Fibroblast of pulmonary artery (primary cell): ENCODE measurements around the gene IGF1R.

Experiments used
- DNase-seq: peaks from one replicate; pipeline ENCODE4 v3.0.0-alpha.2; 2010; ENCODE audit warnings: low read depth
- H3K4me3 ChIP-seq: replicated peaks from 2 replicates; pipeline ENCODE4 v1.5.1; 2011; ENCODE audit warnings: low read depth, mild to moderate bottlenecking, control low read depth, low read length, moderate library complexity
- TF ChIP-seq, protein P1 (sequence below): IDR thresholded peaks from 2 replicates; pipeline ENCODE4 v1.5.1; 2011; ENCODE audit warnings: mild to moderate bottlenecking, control low read depth, low read length, inconsistent platforms; ENCODE audit errors: missing control alignments

The IGF1R gene

DNA sequence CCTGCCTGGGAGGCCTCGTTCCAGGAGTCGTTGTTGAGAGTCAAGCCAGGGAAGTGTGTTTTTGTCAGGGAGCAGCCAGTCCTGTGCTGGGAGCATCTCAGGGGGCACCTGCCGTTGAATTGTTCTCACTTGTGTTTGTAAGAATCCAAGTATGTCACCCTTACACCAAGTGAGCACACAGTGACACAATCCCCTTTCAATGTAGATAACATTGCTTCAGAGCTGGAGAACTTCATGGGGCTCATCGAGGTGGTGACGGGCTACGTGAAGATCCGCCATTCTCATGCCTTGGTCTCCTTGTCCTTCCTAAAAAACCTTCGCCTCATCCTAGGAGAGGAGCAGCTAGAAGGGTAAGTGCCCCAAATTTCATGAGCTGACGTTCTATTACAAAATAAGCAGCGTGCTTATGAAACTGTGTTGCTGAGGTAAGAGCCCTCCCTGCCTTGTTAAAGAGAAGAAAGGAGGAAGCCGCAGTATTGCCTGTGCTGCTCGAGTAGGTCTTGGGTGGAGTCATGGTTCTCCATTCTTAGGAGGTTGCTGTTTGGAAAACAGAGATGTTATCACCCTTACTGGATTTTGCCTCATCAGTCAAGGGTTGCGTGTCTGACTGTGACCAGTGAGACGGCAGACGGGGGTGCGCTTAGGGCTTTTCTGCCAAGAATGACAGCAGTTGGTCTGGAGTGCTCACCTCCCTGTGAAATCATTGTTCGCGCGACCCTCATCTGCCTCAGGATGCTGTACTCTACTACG is 251.1 kb downstream of the IGF1R start:
- no peak overlapping the region for H3K4me3 ChIP-seq
- TF ChIP-seq, protein P1, sequence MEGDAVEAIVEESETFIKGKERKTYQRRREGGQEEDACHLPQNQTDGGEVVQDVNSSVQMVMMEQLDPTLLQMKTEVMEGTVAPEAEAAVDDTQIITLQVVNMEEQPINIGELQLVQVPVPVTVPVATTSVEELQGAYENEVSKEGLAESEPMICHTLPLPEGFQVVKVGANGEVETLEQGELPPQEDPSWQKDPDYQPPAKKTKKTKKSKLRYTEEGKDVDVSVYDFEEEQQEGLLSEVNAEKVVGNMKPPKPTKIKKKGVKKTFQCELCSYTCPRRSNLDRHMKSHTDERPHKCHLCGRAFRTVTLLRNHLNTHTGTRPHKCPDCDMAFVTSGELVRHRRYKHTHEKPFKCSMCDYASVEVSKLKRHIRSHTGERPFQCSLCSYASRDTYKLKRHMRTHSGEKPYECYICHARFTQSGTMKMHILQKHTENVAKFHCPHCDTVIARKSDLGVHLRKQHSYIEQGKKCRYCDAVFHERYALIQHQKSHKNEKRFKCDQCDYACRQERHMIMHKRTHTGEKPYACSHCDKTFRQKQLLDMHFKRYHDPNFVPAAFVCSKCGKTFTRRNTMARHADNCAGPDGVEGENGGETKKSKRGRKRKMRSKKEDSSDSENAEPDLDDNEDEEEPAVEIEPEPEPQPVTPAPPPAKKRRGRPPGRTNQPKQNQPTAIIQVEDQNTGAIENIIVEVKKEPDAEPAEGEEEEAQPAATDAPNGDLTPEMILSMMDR, result no peak
- DNase-seq, result peak; percentile 40

DNA sequence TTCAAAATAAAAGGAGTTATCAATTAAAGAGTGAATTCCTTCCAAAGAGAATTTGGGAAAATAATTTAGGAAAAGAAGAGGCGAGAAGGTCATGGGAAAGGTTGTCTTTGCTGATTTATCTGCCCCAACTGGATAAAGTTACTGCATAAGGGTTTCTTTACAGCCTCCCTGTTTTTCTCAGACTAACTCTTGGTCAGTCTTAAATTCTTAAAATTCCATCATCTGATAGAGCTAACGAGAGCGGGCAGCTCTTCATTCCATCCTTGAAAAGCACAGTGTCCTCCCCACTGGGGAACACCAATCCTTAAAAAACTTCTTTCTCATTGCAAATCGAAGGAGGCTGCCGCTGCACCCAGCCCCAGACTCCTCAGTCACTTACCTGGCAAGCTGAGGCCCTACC is 252.0 kb downstream of the IGF1R start:
- H3K4me3 ChIP-seq, result no peak overlapping the region
- DNase-seq, result peak; percentile 70
- TF ChIP-seq, protein P1, result no peak

DNA sequence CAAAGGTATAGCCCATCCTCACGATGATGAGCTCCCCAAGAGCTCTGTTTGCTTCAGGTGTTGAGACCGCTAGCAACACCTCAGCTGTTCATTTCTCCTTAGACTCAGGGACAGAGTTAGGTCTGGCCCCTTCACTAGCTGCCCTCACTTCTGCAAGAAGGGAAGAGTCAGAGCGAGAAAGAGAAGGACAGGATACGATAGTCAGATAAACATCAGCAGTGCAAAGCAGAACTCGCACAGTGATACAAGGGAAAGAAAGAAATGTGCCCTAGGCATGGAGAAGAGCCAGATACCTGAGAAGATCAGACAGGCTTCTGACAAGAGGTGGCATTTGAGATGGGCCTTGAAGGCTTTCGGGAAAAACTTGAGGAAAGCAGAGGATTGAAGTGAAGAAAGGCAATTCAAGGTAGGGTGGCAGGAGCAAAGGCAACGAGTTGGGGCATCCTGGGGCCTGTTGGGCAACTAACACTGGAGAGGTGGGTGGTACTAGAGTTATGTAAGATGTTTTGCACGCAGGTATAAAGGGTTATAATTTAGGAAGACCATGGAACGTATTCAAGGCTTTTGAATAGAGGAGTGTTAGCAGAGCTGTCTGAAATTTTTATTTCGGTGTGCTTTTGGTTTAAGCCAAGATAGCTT is 253.2 kb downstream of the IGF1R start:
- no peak overlapping the region for H3K4me3 ChIP-seq
- TF ChIP-seq, protein P1, result no peak

DNA sequence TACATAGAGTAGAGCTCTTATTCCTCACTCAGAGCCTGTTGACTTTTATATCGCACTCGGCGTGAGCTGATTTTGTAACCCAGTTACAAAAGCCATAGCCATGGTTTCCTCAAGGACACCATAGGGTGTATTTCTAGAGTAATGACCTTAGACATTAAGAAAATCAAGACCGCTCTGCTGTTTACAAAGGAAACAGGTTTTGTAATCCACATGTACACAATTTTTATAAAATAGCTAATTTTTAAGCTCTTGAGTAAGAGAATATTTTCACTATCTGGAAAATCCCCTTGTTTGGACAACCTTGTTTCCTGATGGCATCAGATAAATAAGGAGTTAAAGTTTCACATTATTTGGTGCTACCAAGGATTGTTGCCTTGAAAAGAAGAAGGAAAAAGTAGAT is 254.6 kb downstream of the IGF1R start:
- no peak overlapping the region for H3K4me3 ChIP-seq
- no peak for DNase-seq
- TF ChIP-seq, protein P1, result no peak

More for the DNA sequence above, 253.2 kb downstream of the IGF1R start:
- DNase-seq, result no peak

DNA sequence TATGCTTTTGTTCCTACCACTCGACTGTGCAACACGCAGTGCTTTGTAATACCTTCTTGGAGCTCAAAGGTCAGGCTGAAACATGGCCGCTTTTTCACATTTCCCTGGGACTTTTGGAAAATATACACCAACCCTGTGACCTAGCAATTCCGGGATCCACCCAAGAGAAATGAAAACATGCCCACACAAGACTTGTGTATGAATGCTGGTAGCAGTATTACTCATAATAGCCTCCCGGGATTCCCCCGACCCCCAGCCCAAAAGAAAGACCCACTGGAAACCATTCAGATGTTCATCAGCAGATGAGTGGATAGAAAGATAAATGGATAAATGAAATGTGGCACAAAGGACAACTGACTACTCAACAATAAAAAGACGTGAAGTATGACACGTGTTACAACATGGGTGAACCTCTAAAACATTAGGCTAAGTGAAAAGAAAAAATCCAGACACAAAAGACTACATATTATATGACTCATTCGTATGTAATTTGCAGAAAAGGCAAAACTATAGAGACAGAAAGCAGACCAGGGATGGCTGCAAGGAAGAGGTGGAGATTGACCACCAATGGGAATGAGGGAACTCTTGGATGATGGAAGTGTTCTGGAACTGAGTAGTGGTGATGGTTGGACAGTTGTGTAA is 255.2 kb downstream of the IGF1R start:
- DNase-seq, result peak; percentile 55
- TF ChIP-seq, protein P1, result no peak
- no peak overlapping the region for H3K4me3 ChIP-seq

DNA sequence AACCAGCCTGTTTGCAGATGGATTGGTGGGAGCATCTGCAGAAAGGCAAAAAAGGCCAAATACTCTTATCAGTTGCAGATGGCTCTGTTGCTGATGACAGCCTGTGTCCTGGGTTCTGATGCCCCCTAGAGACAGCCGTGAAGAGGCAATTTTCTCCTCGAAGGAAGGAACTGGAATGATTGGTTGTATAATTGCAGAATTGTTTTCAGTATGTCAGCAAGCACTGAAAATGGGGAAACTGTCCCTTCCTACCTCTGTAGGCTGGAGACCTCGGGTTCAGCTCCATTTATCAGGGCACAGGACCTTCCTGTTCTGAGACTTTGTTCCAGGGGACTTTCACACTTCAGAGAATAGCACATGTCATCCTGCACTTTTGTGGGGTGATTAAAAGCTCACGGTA is 256.2 kb downstream of the IGF1R start:
- TF ChIP-seq, protein P1, result peak; percentile 62
- H3K4me3 ChIP-seq, result no peak overlapping the region
- peak; percentile 59 for DNase-seq
